Caco-2 (cell line): ENCODE measurements around the gene STK35. TPM values are rescaled to one million over a fixed set of nuclear protein-coding genes. Genes with fewer than 3 reads are reported as not detected.

ENCODE experiments used
- BruUV-seq: library from RNA; stranded (reverse); fragments of 400-500 nt; replicated peaks from 2 replicates; lab custom pipeline; 2021; lab: Mats Ljungman, UMichigan
- CTCF ChIA-PET: fragments of 300-600 bp; sonication (Branson Sonifier 250); formaldehyde crosslinking; loops from one replicate; lab custom pipeline; 2022; ENCODE audit warnings: antibody characterized with exemption; lab: Charles Lee
- POLR2A ChIA-PET: fragments of 300-600 bp; sonication (Branson Sonifier 250); formaldehyde crosslinking; loops from one replicate; lab custom pipeline; 2022; ENCODE audit warnings: antibody characterized with exemption; lab: Charles Lee
- DNase-seq, 2 experiments: peaks; one replicate each; pipeline versions ENCODE4 v3.0.0 to v3.0.0-alpha.2; 2020 to 2022
- H3K27me3 ChIP-seq: replicated peaks from 2 replicates; pipeline ENCODE4 v1.6.0; 2011; ENCODE audit warnings: low read length; ENCODE audit not compliant: control insufficient read depth, insufficient read depth
- H3K36me3 ChIP-seq: 2 replicates; pipeline ENCODE4 v1.5.1; 2011; ENCODE audit warnings: low read length; ENCODE audit not compliant: control insufficient read depth, insufficient read depth
- H3K4me1 ChIP-seq: fragments of 250-450 bp; sonication (Bioruptor Pico); 2 replicates; pipeline ENCODE4 v1.5.1; 2020; ENCODE audit warnings: mild to moderate bottlenecking
- H3K4me3 ChIP-seq: 2 replicates; pipeline ENCODE4 v1.5.1; 2011; ENCODE audit warnings: low read depth, mild to moderate bottlenecking, control low read depth, low read length
- H3K9me3 ChIP-seq: fragments of 250-450 bp; sonication (Bioruptor Pico); 2 replicates; pipeline ENCODE4 v1.5.1; 2020; ENCODE audit warnings: mild to moderate bottlenecking, moderate library complexity
- H3K27ac Mint-ChIP-seq: one replicate; pipeline ENCODE4 v1.8.0; 2022; ENCODE audit warnings: mixed read lengths; ENCODE audit not compliant: unreplicated experiment
- H3K27me3 Mint-ChIP-seq: one replicate; pipeline ENCODE4 v1.8.0; 2022; ENCODE audit warnings: mixed read lengths; ENCODE audit not compliant: insufficient read depth, unreplicated experiment
- H3K36me3 Mint-ChIP-seq: one replicate; pipeline ENCODE4 v1.8.0; 2022; ENCODE audit warnings: mild to moderate bottlenecking, mixed read lengths; ENCODE audit not compliant: insufficient read depth, unreplicated experiment
- H3K4me1 Mint-ChIP-seq: one replicate; pipeline ENCODE4 v1.8.0; 2022; ENCODE audit warnings: low read depth, mixed read lengths; ENCODE audit not compliant: unreplicated experiment
- H3K4me3 Mint-ChIP-seq: one replicate; pipeline ENCODE4 v1.8.0; 2022; ENCODE audit warnings: mild to moderate bottlenecking, moderate library complexity, mixed read lengths; ENCODE audit not compliant: unreplicated experiment
- H3K9me3 Mint-ChIP-seq: one replicate; pipeline ENCODE4 v1.8.0; 2022; ENCODE audit warnings: mixed read lengths; ENCODE audit not compliant: unreplicated experiment
- CTCF ChIP-seq, 2 experiments: fragments of 200-600 bp in 1 of 2; IDR thresholded peaks; 1 replicate in 1 of 2; 2 replicates in 1 of 2; pipeline versions ENCODE4 v1.5.1 to v1.8.0; 2011 to 2022; ENCODE audit warnings: antibody characterized with exemption in 1 of 2, control low read depth in 1 of 2, inconsistent platforms in 1 of 2, low read depth in 1 of 2, low read length in 1 of 2, mild to moderate bottlenecking in 1 of 2, moderate library complexity in 1 of 2; ENCODE audit not compliant: insufficient read depth in 1 of 2, severe bottlenecking in 1 of 2, unreplicated experiment in 1 of 2
- intact Hi-C: fragments of 100-400 bp; cut with micrococcal nuclease; formaldehyde crosslinking; loops from one replicate; pipeline ENCODE4 v1.10.0; 2022; ENCODE audit not compliant: unreplicated experiment
- total RNA-seq: library from RNA; stranded (reverse); gene quantifications from 2 replicates; pipeline ENCODE4 v1.2.3, GENCODE V29; 2022

The STK35 gene
- total RNA-seq, 1 experiment from 2014 or later, result 40.2 TPM

- Mint-ChIP-seq H3K4me1 (peaks cover 8% of the 10 kb centered on the region), H3K9me3 (no peaks in the 10 kb centered on the region), H3K36me3 (no peaks in the 10 kb centered on the region), H3K27ac (no peak overlapping the region), H3K4me3 (no peak overlapping the region), H3K27me3 (peaks cover 8% of the 10 kb centered on the region)
- no TSS peak for BruUV-seq
- Histone ChIP-seq H3K9me3 (no peaks in the 10 kb centered on the region), H3K36me3 (no peaks in the 10 kb centered on the region), H3K4me3 (no peak overlapping the region), H3K27me3 (no peaks in the 10 kb centered on the region), H3K4me1 (no peaks in the 10 kb centered on the region)
- no peak for TF ChIP-seq CTCF (IDR thresholded peaks at IDR 0.05; ENCODE audit: insufficient read depth in 1 of 2, low read depth in 1 of 2, low read length in 1 of 2, severe bottlenecking in 1 of 2, unreplicated experiment in 1 of 2)
- no peak for DNase-seq
- CTCF ChIA-PET, result no interaction called here
- POLR2A ChIA-PET, result no interaction called here
- intact Hi-C loops, result loop anchor here (10.0 kb wide), 1 partner anchor 412 kb away; no protein-coding TSS in a partner anchor
Measured at GRCh38 chr20:2176946-2177345, 75.3 kb downstream of the STK35 start.

- Histone ChIP-seq H3K27me3 (no peaks in the 10 kb centered on the region), H3K4me3 (no peak overlapping the region), H3K9me3 (no peaks in the 10 kb centered on the region), H3K4me1 (no peaks in the 10 kb centered on the region), H3K36me3 (no peaks in the 10 kb centered on the region)
- intact Hi-C loops, result loop anchor here (10.0 kb wide), 1 partner anchor 414 kb away; no protein-coding TSS in a partner anchor
- ChIA-PET POLR2A (no interaction called here), CTCF (no interaction called here)
- BruUV-seq, result no TSS peak
- DNase-seq, result no peak
- no peak for TF ChIP-seq CTCF (IDR thresholded peaks at IDR 0.05; ENCODE audit: insufficient read depth in 1 of 2, low read depth in 1 of 2, low read length in 1 of 2, severe bottlenecking in 1 of 2, unreplicated experiment in 1 of 2)
- H3K36me3 Mint-ChIP-seq, result no peaks in the 10 kb centered on the region
- no peaks in the 10 kb centered on the region for H3K9me3 Mint-ChIP-seq
- H3K4me1 Mint-ChIP-seq, result no peaks in the 10 kb centered on the region
- peaks cover 4% of the 10 kb centered on the region for H3K27me3 Mint-ChIP-seq
- no peak overlapping the region for H3K27ac Mint-ChIP-seq
- no peak overlapping the region for H3K4me3 Mint-ChIP-seq
Measured at GRCh38 chr20:2178318-2179232, 76.9 kb downstream of the STK35 start.

GRCh38 chr20:2179233-2179580 lies 77.6 kb downstream of the STK35 start:
- Mint-ChIP-seq H3K4me3 (no peak overlapping the region), H3K27me3 (peaks cover 3% of the 10 kb centered on the region), H3K36me3 (no peaks in the 10 kb centered on the region), H3K27ac (no peak overlapping the region), H3K4me1 (no peaks in the 10 kb centered on the region), H3K9me3 (no peaks in the 10 kb centered on the region)
- DNase-seq, result no peak
- H3K9me3 ChIP-seq, result no peaks in the 10 kb centered on the region
- no TSS peak for BruUV-seq
- no peaks in the 10 kb centered on the region for H3K36me3 ChIP-seq
- H3K27me3 ChIP-seq, result no peaks in the 10 kb centered on the region
- intact Hi-C loops, result loop anchor here (10.0 kb wide), 1 partner anchor 414 kb away; no protein-coding TSS in a partner anchor
- no peak for TF ChIP-seq CTCF (IDR thresholded peaks at IDR 0.05; ENCODE audit: insufficient read depth in 1 of 2, low read depth in 1 of 2, low read length in 1 of 2, severe bottlenecking in 1 of 2, unreplicated experiment in 1 of 2)
- ChIA-PET CTCF (no interaction called here), POLR2A (no interaction called here)
- no peaks in the 10 kb centered on the region for H3K4me1 ChIP-seq
- no peak overlapping the region for H3K4me3 ChIP-seq
